Measurements from ENCODE around the gene PDE1C.

Gene PDE1C

GRCh38 chr7:32074787-32075585 is 4.8 kb upstream of the PDE1C start:
- no peak for DNase-seq (ENCODE audit: low spot score)

- no peak for DNase-seq (ENCODE audit: low spot score)
These were observed 3.3 kb upstream of the PDE1C start for GRCh38 chr7:32073533-32073932.

GRCh38 chr7:32072397-32072796 is 2.2 kb upstream of the PDE1C start:
- no peak for DNase-seq (ENCODE audit: low spot score)

- DNase-seq (ENCODE audit: low spot score) = no peak
These were observed 1.4 kb upstream of the PDE1C start for GRCh38 chr7:32071466-32072091.

DNA sequence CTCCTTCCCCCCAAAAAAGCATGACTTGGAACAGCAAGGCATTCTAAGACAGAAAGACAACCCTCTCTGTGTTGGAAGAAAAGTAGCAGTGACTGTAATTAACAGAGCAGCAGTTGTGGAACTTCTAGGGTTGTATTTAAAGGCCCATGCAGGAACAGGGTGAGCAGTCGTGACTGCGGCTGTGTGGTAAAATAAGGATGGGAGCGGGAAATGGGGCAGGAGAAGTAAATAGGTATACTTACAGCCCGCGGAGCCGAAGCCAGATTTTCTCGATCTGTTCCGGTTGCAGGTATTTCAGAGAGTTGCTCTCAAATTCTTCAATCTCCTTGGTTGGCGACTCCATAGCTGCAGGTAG is 179 bp downstream of the PDE1C start:
- DNase-seq (ENCODE audit: low spot score) = no peak

DNA sequence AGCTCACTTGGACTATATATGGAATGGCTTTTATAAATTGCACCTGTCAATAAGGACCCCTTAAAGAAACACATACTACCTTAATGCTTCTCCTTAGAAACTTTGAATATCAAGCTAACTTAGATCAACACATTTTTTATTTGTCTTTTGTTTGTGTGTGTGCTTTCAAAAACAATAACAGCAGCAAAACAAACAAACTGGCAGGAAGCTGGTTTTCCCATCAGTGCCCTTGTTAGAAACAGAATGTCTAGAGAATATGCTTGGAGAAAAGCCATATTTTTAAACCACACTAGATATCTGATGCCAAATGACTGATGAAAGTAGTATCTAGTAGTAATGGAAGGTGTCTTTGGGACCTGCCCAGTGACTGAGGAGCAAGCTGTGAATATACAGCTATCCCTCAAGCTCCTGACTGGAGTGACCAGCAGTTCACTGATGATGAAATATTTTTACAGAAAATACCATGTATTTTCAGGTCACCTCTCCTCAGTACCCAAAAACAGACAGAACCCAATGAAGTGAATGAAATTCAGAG is 1.0 kb downstream of the PDE1C start:
- DNase-seq (ENCODE audit: low spot score) = no peak

- no peak for DNase-seq (ENCODE audit: low spot score)
These were observed 1.7 kb downstream of the PDE1C start for GRCh38 chr7:32068411-32069101.

DNA sequence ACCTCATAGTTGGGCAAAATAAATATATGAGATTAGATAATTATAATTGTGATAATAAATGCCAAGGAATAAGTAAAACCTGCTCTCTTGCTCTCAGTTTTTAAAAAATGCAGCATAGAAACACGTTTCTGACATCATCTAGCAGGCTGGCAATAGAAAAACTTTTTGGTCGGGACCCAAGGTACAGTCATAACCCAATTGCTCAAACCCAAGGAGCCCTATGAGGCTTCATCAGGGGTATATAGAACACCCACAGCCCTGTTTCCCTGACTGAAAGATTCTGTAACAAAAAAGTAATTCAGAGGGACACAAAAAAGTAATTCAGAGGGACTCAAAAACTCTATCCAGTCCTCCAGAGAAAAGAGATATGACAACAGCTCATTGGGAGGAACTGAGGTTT is 3.8 kb downstream of the PDE1C start:
- DNase-seq (ENCODE audit: low spot score) = no peak

DNA sequence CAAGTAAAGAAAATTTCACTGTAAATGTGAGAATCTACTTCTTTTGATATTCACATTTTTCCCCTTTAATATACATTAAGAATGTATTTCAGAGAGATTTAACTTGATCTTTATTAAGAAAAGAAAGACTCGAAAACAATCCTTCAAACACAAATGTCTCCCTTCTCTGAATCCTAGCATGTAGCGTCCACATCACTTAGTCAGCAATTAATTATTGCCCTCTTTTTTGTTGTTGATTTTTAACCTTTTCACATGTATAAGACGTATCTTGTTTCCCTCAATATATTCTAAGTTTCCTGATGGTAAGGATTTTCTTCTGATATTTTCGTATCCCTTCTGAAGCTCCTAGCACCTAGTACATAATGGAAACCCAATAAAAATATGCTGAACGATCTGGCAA is 6.6 kb downstream of the PDE1C start:
- DNase-seq (ENCODE audit: low spot score) = no peak

GRCh38 chr7:32062150-32062549 is 8.1 kb downstream of the PDE1C start:
- peak; percentile 45 for DNase-seq (ENCODE audit: low spot score)

- DNase-seq (ENCODE audit: low spot score) = no peak
These were observed 8.9 kb downstream of the PDE1C start for GRCh38 chr7:32061346-32061745.

DNA sequence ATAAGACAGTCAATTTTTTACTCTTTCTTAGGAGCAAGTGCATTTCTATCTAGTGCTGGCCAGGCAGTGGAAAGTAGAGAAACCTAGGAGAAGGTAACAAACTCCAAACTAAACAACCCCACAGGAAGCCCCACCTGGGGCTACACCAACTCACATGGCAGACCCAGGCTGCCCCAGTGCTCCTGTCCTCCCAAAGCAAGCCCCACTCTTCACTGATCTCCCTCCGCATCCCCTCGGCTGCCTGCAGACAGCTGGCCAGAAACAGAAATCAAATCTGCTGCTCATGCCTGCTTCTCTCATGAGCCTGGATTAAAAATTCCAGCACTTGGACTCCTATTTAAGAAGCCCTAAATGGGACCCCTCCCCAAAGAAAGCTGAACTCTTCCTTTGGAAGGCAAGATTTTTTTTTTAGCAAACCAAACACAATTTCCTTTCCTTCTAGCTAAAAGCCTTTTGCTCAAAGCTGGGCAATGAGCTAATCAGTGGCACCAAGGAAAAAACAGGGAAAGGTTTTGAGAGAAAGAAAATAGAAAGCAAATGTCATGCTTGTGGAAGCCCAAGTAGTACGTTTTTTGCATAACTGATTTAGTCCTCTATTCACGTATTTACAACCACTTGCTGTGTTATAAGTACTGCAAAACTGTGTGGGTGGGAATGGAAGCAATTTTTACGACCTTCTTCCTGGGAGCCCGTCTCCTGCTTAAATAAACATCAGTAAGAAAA is 10.8 kb downstream of the PDE1C start:
- DNase-seq (ENCODE audit: low spot score) = no peak

- DNase-seq (ENCODE audit: low spot score) = no peak
These were observed 12.2 kb downstream of the PDE1C start for GRCh38 chr7:32058002-32058401.

DNA sequence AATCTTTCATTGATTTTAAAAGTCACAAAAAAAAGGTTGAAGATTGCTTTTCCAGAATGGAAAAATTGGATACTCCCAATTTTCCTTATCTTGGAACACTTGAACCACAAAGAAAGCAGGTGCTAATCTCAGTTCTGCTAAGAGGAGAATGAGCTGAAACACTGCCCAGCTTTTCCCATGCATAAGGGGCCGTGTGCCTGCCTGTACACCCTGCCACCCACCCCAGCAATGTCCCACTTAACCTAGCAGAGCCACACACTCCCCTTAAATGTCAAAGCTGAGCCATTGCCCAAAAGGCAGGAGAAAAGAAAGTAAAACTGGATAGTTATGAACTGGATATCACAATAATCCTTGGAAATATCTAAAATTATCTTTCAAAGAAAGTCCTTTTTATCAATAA is 13.4 kb downstream of the PDE1C start:
- DNase-seq (ENCODE audit: low spot score) = no peak

- no peak for DNase-seq (ENCODE audit: low spot score)
These were observed 17.0 kb downstream of the PDE1C start for GRCh38 chr7:32053204-32053603.

GRCh38 chr7:32051128-32051527 is 19.1 kb downstream of the PDE1C start:
- no peak for DNase-seq (ENCODE audit: low spot score)

- no peak for DNase-seq (ENCODE audit: low spot score)
These were observed 20.6 kb downstream of the PDE1C start for GRCh38 chr7:32049599-32049998.

DNA sequence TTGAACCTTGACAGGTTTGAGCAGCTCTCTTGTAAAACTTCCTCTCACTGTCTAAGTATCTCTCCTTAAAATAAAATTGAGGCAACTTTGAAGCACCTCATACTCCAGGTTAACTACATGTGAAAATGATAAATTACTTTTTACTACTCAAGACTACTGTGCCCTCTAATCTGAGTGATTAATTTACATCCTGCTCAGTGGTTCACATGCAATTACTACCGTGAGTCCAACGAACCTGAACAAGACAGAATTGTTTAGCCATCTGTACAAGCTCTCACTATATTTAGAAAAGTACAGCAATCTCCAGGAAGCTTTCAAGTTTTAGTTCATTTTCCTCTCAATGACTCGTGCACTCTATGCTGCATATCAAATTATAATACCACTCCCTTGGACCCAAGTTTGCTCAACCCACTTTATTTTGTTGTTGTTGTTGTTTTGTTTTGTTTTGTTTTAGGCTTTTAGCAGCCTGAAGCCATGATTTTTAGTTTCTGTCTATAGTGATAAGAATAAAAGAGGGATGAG is 21.2 kb downstream of the PDE1C start:
- DNase-seq (ENCODE audit: low spot score) = no peak

DNA sequence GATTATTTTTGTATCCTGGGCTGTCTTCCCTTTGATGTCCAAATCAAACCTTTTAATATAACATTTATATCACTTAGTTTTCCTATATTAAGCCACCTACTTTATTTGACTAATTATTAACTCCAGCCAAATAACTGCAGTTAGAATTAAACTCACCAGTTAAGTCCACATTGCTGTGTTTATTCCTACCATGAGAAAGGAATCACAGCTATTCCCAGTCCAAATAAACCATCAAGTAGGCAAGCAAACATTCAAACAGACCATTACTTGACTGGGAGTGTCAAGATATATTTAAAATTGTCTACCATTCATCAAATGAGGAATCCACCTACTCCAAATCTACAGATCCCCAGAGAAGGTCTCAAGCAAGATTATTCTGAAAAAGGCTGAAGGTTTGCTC is 22.4 kb downstream of the PDE1C start:
- DNase-seq (ENCODE audit: low spot score) = no peak

DNA sequence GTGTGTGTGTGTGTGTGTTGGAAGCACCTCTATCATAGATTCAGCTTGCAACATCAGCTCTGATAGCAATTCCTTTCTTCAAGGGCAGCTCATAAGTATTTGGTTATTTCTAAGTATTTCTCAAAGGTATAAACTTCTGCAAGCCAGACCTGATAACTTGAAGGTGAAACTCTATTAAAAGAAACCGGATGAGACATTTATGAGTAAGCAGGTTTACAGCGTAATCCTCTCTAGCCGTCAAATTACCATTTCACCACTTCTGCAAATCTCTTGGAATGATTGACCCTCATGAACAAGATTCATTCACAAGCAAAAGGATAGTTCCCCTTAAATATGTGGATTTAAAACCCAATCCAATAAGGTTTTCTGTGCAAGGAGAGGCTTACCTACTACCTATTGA is 23.1 kb downstream of the PDE1C start:
- no peak for DNase-seq (ENCODE audit: low spot score)

GRCh38 chr7:32045228-32045627 is 25.0 kb downstream of the PDE1C start:
- DNase-seq (ENCODE audit: low spot score) = no peak

DNA sequence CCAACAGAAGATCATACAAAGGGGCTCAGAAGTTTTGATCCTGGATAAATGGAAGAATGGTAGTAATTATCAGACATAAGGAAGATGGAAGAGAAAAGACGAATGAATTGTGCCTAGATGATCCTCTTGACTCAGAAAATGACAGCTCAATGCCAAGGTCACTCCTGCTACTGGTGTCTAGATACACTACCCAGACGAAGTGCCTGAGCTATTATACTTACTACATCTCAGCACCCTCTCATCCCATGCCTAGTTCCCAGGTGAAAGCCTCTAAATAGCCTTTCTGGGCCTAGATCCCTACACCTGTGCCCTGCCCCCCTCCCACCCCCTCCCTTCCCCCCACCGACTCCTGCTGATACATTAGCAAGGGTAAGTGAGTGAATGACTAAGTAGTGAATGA is 25.5 kb downstream of the PDE1C start:
- no peak for DNase-seq (ENCODE audit: low spot score)
